Esophagus muscularis mucosa (tissue), 4 donors: ENCODE results near the gene CTNNA3. TPM values are rescaled to one million over a fixed set of nuclear protein-coding genes. Genes with fewer than 3 reads are reported as not detected.
A peak's percentile ranks its signal among the peaks of the same experiment; 100 is the strongest.

ENCODE experiments used
- DNase-seq: peaks from one replicate; pipeline ENCODE4 v3.0.0-alpha.2; 2017; ENCODE audit errors: extremely low spot score
- H3K27ac ChIP-seq, 4 donors: fragments of 200-600 bp; sonication (generic); replicated peaks in 1 of 4; 1 replicate in 3 of 4; 2 replicates in 1 of 4; pipeline ENCODE4 v1.5.1; 2016 to 2019; ENCODE audit warnings: mild to moderate bottlenecking in 1 of 4
- H3K27me3 ChIP-seq, 4 donors: fragments of 200-600 bp; sonication (generic); one replicate each; pipeline versions ENCODE4 v1.5.1 to v1.6.0; 2016 to 2019
- H3K36me3 ChIP-seq, 4 donors: fragments of 200-600 bp; sonication (generic); one replicate each; pipeline ENCODE4 v1.5.1; 2016 to 2019
- H3K4me1 ChIP-seq, 4 donors: fragments of 200-600 bp; sonication (generic); one replicate each; pipeline ENCODE4 v1.5.1; 2016 to 2019
- H3K4me3 ChIP-seq, 4 donors: fragments of 200-600 bp; sonication (generic); 1 replicate in 2 of 4; 2 replicates in 2 of 4; pipeline ENCODE4 v1.5.1; 2016 to 2019; ENCODE audit warnings: mild to moderate bottlenecking in 4 of 4, moderate library complexity in 1 of 4
- H3K9me3 ChIP-seq, 4 donors: fragments of 200-600 bp; sonication (generic); 1 replicate in 3 of 4; 2 replicates in 1 of 4; pipeline ENCODE4 v1.5.1; 2016 to 2019
- CTCF ChIP-seq, 3 experiments: fragments of 200-600 bp in 2 of 3; fragments of 450-650 bp in 1 of 3; sonication (generic) in 2 of 3; IDR thresholded peaks; one replicate each; pipeline ENCODE4 v1.5.1; 2017 to 2019; ENCODE audit warnings: antibody characterized with exemption in 3 of 3, mild to moderate bottlenecking in 2 of 3, moderate library complexity in 1 of 3
- EP300 ChIP-seq: sonication (generic); formaldehyde crosslinking; IDR thresholded peaks from one replicate; pipeline ENCODE4 v1.6.1; 2017; ENCODE audit warnings: antibody characterized with exemption
- POLR2A ChIP-seq: fragments of 450-650 bp; IDR thresholded peaks from one replicate; pipeline ENCODE4 v1.6.1; 2017; ENCODE audit warnings: antibody characterized with exemption, moderate library complexity, mild to moderate bottlenecking, low read depth
- POLR2AphosphoS5 ChIP-seq, 2 donors: sonication (generic); formaldehyde crosslinking; IDR thresholded peaks; one replicate each; pipeline ENCODE4 v1.6.1; 2017; ENCODE audit warnings: antibody characterized with exemption in 2 of 2
- WGBS: methylation state at CpG from one replicate; pipeline ENCODE4 v1.1.5; 2018; 5-methylcytosine and 5-hydroxymethylcytosine counted together
- intact Hi-C: fragments of 100-400 bp; cut with DNase I; formaldehyde crosslinking; loops from one replicate; pipeline ENCODE4 v1.15.1; 2023
- total RNA-seq, 4 donors: library from RNA; depleted of rRNA; stranded (reverse); fragments of >200 nt; gene quantifications; one replicate each; pipeline versions ENCODE4 v1.1.0 to v1.2.1, GENCODE V29; 2016

The CTNNA3 gene
- total RNA-seq, 4 donors from 2014 or later, result 5.1 to 27.8 (median 17.6) TPM

- Histone ChIP-seq H3K4me3 (no peak overlapping the region), H3K4me1 (peaks cover 0 to 3% (median 0%) of the 10 kb centered on the region in 4 donors), H3K27me3 (no peaks in the 10 kb centered on the region), H3K9me3 (no peaks in the 10 kb centered on the region), H3K27ac (no peak overlapping the region), H3K36me3 (no peaks in the 10 kb centered on the region)
- 54% methylated on average over 5 of the region's 5 CpGs for WGBS
- no peak for DNase-seq
- intact Hi-C loops, result no loop called here
- TF ChIP-seq POLR2AphosphoS5 (IDR thresholded peaks at IDR 0.05) (no peak), EP300 (no peak), POLR2A (no peak), CTCF (IDR thresholded peaks at IDR 0.05) (peak; percentile 53 to 70 (median 68))
These were observed 1515.2 kb downstream of the CTNNA3 start for GRCh38 chr10:66180581-66181318.

- intact Hi-C loops, result no loop called here
- 79% methylated on average over 3 of the region's 3 CpGs for WGBS
These were observed 1516.0 kb downstream of the CTNNA3 start for GRCh38 chr10:66180021-66180420.

GRCh38 chr10:66176772-66177171 lies 1519.2 kb downstream of the CTNNA3 start:
- intact Hi-C loops, result no loop called here
- no peak for DNase-seq
- no peaks in the 10 kb centered on the region for H3K36me3 ChIP-seq
- H3K27ac ChIP-seq, result no peak overlapping the region
- TF ChIP-seq CTCF (IDR thresholded peaks at IDR 0.05) (no peak), EP300 (no peak), POLR2AphosphoS5 (IDR thresholded peaks at IDR 0.05) (no peak), POLR2A (no peak)
- 55% methylated on average over 5 of the region's 5 CpGs for WGBS
- H3K9me3 ChIP-seq, result no peaks in the 10 kb centered on the region
- no peaks in the 10 kb centered on the region for H3K27me3 ChIP-seq
- H3K4me1 ChIP-seq, result peaks cover 0 to 3% (median 0%) of the 10 kb centered on the region in 4 donors
- H3K4me3 ChIP-seq, result no peak overlapping the region

More at GRCh38 chr10:66180021-66180420, 1516.0 kb downstream of the CTNNA3 start:
- TF ChIP-seq POLR2AphosphoS5 (IDR thresholded peaks at IDR 0.05) (no peak), EP300 (no peak), POLR2A (no peak), CTCF (IDR thresholded peaks at IDR 0.05) (no peak)
- no peak for DNase-seq
- H3K27ac ChIP-seq, result no peak overlapping the region
- no peaks in the 10 kb centered on the region for H3K9me3 ChIP-seq
- peaks cover 0 to 3% (median 0%) of the 10 kb centered on the region in 4 donors for H3K4me1 ChIP-seq
- no peaks in the 10 kb centered on the region for H3K27me3 ChIP-seq
- no peak overlapping the region for H3K4me3 ChIP-seq
- H3K36me3 ChIP-seq, result no peaks in the 10 kb centered on the region

GRCh38 chr10:66167816-66168215 lies 1528.2 kb downstream of the CTNNA3 start:
- Histone ChIP-seq H3K36me3 (no peaks in the 10 kb centered on the region), H3K4me3 (no peak overlapping the region), H3K27me3 (no peaks in the 10 kb centered on the region), H3K4me1 (no peaks in the 10 kb centered on the region), H3K9me3 (no peaks in the 10 kb centered on the region), H3K27ac (no peak overlapping the region)
- WGBS, result 88% methylated on average over 1 of the region's 1 CpG
- no peak for TF ChIP-seq POLR2AphosphoS5 (IDR thresholded peaks at IDR 0.05)
- no peak for TF ChIP-seq CTCF (IDR thresholded peaks at IDR 0.05)
- no peak for TF ChIP-seq POLR2A
- no peak for TF ChIP-seq EP300
- intact Hi-C loops, result no loop called here
- no peak for DNase-seq
